ENCODE results near the gene MLNR.

DNA sequence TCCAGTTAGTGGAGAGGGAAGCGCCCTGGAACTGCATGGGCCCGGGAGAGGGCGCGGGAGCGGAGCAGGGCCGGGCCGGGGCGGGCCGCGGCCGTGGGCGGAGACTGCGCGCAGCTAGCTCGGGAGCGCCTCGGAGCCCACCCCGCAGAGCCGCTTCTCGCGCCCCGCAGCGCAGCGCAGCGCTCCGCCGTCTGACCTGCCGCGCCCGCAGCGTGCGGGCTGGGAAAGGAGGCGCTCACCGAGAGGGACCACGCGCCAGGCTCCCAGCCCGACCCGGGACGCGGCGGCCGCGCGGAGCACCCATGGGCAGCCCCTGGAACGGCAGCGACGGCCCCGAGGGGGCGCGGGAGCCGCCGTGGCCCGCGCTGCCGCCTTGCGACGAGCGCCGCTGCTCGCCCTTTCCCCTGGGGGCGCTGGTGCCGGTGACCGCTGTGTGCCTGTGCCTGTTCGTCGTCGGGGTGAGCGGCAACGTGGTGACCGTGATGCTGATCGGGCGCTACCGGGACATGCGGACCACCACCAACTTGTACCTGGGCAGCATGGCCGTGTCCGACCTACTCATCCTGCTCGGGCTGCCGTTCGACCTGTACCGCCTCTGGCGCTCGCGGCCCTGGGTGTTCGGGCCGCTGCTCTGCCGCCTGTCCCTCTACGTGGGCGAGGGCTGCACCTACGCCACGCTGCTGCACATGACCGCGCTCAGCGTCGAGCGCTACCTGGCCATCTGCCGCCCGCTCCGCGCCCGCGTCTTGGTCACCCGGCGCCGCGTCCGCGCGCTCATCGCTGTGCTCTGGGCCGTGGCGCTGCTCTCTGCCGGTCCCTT is at the start of gene MLNR:
- TF ChIP-seq, protein P1, sequence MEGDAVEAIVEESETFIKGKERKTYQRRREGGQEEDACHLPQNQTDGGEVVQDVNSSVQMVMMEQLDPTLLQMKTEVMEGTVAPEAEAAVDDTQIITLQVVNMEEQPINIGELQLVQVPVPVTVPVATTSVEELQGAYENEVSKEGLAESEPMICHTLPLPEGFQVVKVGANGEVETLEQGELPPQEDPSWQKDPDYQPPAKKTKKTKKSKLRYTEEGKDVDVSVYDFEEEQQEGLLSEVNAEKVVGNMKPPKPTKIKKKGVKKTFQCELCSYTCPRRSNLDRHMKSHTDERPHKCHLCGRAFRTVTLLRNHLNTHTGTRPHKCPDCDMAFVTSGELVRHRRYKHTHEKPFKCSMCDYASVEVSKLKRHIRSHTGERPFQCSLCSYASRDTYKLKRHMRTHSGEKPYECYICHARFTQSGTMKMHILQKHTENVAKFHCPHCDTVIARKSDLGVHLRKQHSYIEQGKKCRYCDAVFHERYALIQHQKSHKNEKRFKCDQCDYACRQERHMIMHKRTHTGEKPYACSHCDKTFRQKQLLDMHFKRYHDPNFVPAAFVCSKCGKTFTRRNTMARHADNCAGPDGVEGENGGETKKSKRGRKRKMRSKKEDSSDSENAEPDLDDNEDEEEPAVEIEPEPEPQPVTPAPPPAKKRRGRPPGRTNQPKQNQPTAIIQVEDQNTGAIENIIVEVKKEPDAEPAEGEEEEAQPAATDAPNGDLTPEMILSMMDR (IDR thresholded peaks at IDR 0.05; ENCODE audit: insufficient read depth, low read length, poor library complexity, severe bottlenecking) = no peak
- no peak for TF ChIP-seq EZH2phosphoT487 (conservative IDR thresholded peaks at IDR 0.05; ENCODE audit: low read length)

Data from SU-DHL-6 (cell line).